K562 (cell line): ENCODE data around the gene ADAM19. TPM values are rescaled to one million over a fixed set of nuclear protein-coding genes. Genes with fewer than 3 reads are reported as not detected.

Experiments
- ATAC-seq: fragments of 200-7000 bp; cut with Tn5 transposase; 3 replicates; pipeline ENCODE4 v1.9.1; 2020; ENCODE audit warnings: moderate library complexity
- BruUV-seq: library from RNA; stranded (reverse); fragments of 400-500 nt; replicated peaks from 2 replicates; lab custom pipeline; 2021; lab: Mats Ljungman, UMichigan
- CTCF ChIA-PET: fragments of 300-600 bp; formaldehyde crosslinking; extraction: SDS; loops from one replicate; lab custom pipeline; 2021; ENCODE audit warnings: low intra/inter-chr PET ratio; lab: Yijun Ruan, JAX
- POLR2A ChIA-PET: fragments of 300-600, 350-650 bp; sonication (Branson Sonifier 250); formaldehyde crosslinking; extraction: SDS; loops from one replicate; lab custom pipeline; 2021; ENCODE audit warnings: antibody characterized with exemption, inconsistent platforms; lab: Yijun Ruan, JAX
- DNase-seq, 4 experiments: peaks; one replicate each; pipeline versions ENCODE4 v3.0.0 to v3.0.0-alpha.2; 2011 to 2018; ENCODE audit warnings: low spot score in 3 of 4, mixed read lengths in 3 of 4; ENCODE audit errors: extremely low read depth in 1 of 4
- FAIRE-seq: peaks from 2 replicates; lab custom pipeline; 2011; peaks lifted over from hg19 to GRCh38; lab: Jason Lieb, UNC
- H2AFZ ChIP-seq: 2 replicates; pipeline ENCODE4 v1.6.0; 2011; ENCODE audit warnings: low read depth, low read length, control low read depth, inconsistent platforms
- H3K27ac ChIP-seq: fragments of 200-600 bp; 3 replicates; pipeline ENCODE4 v1.8.0; 2011; ENCODE audit warnings: low read depth, mild to moderate bottlenecking, control low read depth, inconsistent platforms, low read length, moderate library complexity, mixed read lengths; ENCODE audit errors: extremely low read depth
- H3K27me3 ChIP-seq, 2 experiments: fragments of 300-600 bp in 1 of 2; 2 replicates in 1 of 2; 3 replicates in 1 of 2; pipeline versions ENCODE4 v1.6.0 to v1.8.0; 2011; ENCODE audit warnings: inconsistent platforms in 2 of 2, low read length in 2 of 2, mild to moderate bottlenecking in 1 of 2, mixed read lengths in 1 of 2, moderate library complexity in 1 of 2; ENCODE audit not compliant: control insufficient read depth in 2 of 2, insufficient read depth in 2 of 2
- H3K36me3 ChIP-seq: fragments of 300-600 bp; 3 replicates; pipeline ENCODE4 v1.8.0; 2011; ENCODE audit warnings: mild to moderate bottlenecking, low read length, inconsistent platforms; ENCODE audit not compliant: control insufficient read depth, insufficient read depth
- H3K4me1 ChIP-seq, 2 experiments: fragments of 200-600 bp in 1 of 2; replicated peaks in 1 of 2; 2 replicates in 1 of 2; 3 replicates in 1 of 2; pipeline versions ENCODE4 v1.5.1 to v1.8.0; 2011; ENCODE audit warnings: inconsistent platforms in 2 of 2, low read length in 2 of 2, mild to moderate bottlenecking in 1 of 2, mixed read lengths in 1 of 2, moderate library complexity in 1 of 2; ENCODE audit not compliant: control insufficient read depth in 2 of 2, insufficient read depth in 2 of 2
- H3K4me2 ChIP-seq: 2 replicates; pipeline ENCODE4 v1.6.1; 2011; ENCODE audit warnings: low read length, control low read depth, inconsistent platforms, mixed read lengths; ENCODE audit not compliant: insufficient read depth
- H3K4me3 ChIP-seq: fragments of 200-600 bp; sonication (generic), shearing (Covaris generic); 2 replicates; pipeline ENCODE4 v1.5.1; 2016; ENCODE audit warnings: control low read depth, inconsistent platforms
- H3K79me2 ChIP-seq: fragments of 200-600 bp; 3 replicates; pipeline ENCODE4 v1.8.0; 2011; ENCODE audit warnings: low read length, inconsistent platforms; ENCODE audit not compliant: control insufficient read depth, insufficient read depth
- H3K9ac ChIP-seq, 2 experiments: 2 replicates each; pipeline versions ENCODE4 v1.6.0 to v1.6.1; 2011; ENCODE audit warnings: low read depth in 2 of 2, low read length in 2 of 2, control low read depth in 1 of 2, inconsistent platforms in 1 of 2, mild to moderate bottlenecking in 1 of 2, mixed read lengths in 1 of 2; ENCODE audit not compliant: insufficient read depth in 1 of 2
- H3K9me1 ChIP-seq: one replicate; pipeline ENCODE4 v1.6.0; 2011; ENCODE audit warnings: inconsistent platforms, mild to moderate bottlenecking, low read length, moderate library complexity; ENCODE audit not compliant: control insufficient read depth, insufficient read depth
- H3K9me3 ChIP-seq: replicated peaks from 2 replicates; pipeline ENCODE4 v1.5.1; 2011; ENCODE audit warnings: low read depth, low read length, inconsistent platforms; ENCODE audit not compliant: control insufficient read depth, insufficient read depth
- H4K20me1 ChIP-seq: replicated peaks from 2 replicates; pipeline ENCODE4 v1.6.1; 2011; ENCODE audit warnings: low read length, inconsistent platforms, mixed read lengths; ENCODE audit not compliant: control insufficient read depth, insufficient read depth
- CBFA2T2 ChIP-seq: fragments of 450-650 bp; conservative IDR thresholded peaks from 2 replicates; pipeline ENCODE4 v1.6.1; 2017; ENCODE audit warnings: mild to moderate bottlenecking
- ELK3 ChIP-seq: fragments of 450-650 bp; formaldehyde crosslinking; IDR thresholded peaks from 2 replicates; pipeline ENCODE4 v1.4.0; 2020; ENCODE audit warnings: mild to moderate bottlenecking
- ERF ChIP-seq: fragments of 450-650 bp; formaldehyde crosslinking; IDR thresholded peaks from 2 replicates; pipeline ENCODE4 v1.4.0; 2020; ENCODE audit warnings: mild to moderate bottlenecking, mixed read lengths
- ETV1 ChIP-seq: fragments of 450-650 bp; conservative IDR thresholded peaks from 2 replicates; pipeline ENCODE4 v1.6.1; 2016; ENCODE audit warnings: missing genetic modification characterization, control low read depth, low read depth, missing compliant biosample characterization
- FOSL1 ChIP-seq: fragments of 200-800 bp; sonication (Bioruptor generic); conservative IDR thresholded peaks from 2 replicates; pipeline ENCODE4 v1.6.1; 2016; ENCODE audit warnings: missing genetic modification characterization, missing compliant biosample characterization
- FOXA3 ChIP-seq, 2 experiments: fragments of 450-650 bp in 1 of 2; sonication (generic) in 1 of 2; formaldehyde crosslinking; IDR thresholded peaks in 1 of 2; conservative IDR thresholded peaks in 1 of 2; 2 replicates each; pipeline versions ENCODE4 v1.4.0 to v1.8.0; 2020 to 2022; ENCODE audit warnings: mild to moderate bottlenecking in 2 of 2, missing genetic modification reagents in 1 of 2
- FOXJ2 ChIP-seq: fragments of 200-800 bp; sonication (Bioruptor generic); IDR thresholded peaks from 2 replicates; pipeline ENCODE4 v1.6.1; 2016; ENCODE audit warnings: missing genetic modification characterization, missing compliant biosample characterization
- HDAC2 ChIP-seq: fragments of 450-650 bp; IDR thresholded peaks from 2 replicates; pipeline ENCODE4 v1.6.1; 2016; ENCODE audit warnings: mild to moderate bottlenecking
- HOXB6 ChIP-seq: fragments of 250-450 bp; sonication (Bioruptor Pico); IDR thresholded peaks from 2 replicates; pipeline ENCODE4 v1.5.1; 2022; ENCODE audit warnings: mild to moderate bottlenecking, borderline replicate concordance
- KHSRP ChIP-seq: fragments of 450-650 bp; IDR thresholded peaks from 2 replicates; pipeline ENCODE4 v1.6.1; 2017
- MEIS2 ChIP-seq: fragments of 450-650 bp; IDR thresholded peaks from 2 replicates; pipeline ENCODE4 v1.6.1; 2014; ENCODE audit warnings: mild to moderate bottlenecking; ENCODE audit not compliant: partially characterized antibody
- NCOA4 ChIP-seq: fragments of 450-650 bp; IDR thresholded peaks from 2 replicates; pipeline ENCODE4 v1.6.1; 2018; ENCODE audit warnings: mild to moderate bottlenecking; ENCODE audit not compliant: partially characterized antibody
- POLR3A ChIP-seq: IDR thresholded peaks from 2 replicates; pipeline ENCODE4 v1.6.1; 2011; ENCODE audit warnings: borderline replicate concordance, mild to moderate bottlenecking, moderate library complexity; ENCODE audit not compliant: insufficient read length, insufficient read depth; ENCODE audit errors: extremely low read depth
- TAF7 ChIP-seq: fragments of 450-650 bp; IDR thresholded peaks from 2 replicates; pipeline ENCODE4 v1.6.1; 2016; ENCODE audit warnings: missing genetic modification characterization, missing compliant biosample characterization
- TEAD2 ChIP-seq: fragments of 450-650 bp; IDR thresholded peaks from 2 replicates; pipeline ENCODE4 v1.6.1; 2016; ENCODE audit warnings: missing genetic modification characterization, control low read depth, missing compliant biosample characterization
- XRCC4 ChIP-seq: IDR thresholded peaks from one replicate; pipeline ENCODE4 v1.6.1; 2011; ENCODE audit not compliant: insufficient read depth, insufficient read length; ENCODE audit errors: extremely low read depth
- ZBTB33 ChIP-seq: sonication (generic); formaldehyde crosslinking; IDR thresholded peaks from 2 replicates; pipeline ENCODE4 v1.8.1; 2023; ENCODE audit warnings: mild to moderate bottlenecking, missing genetic modification reagents
- ZBTB8A ChIP-seq: fragments of 450-650 bp; IDR thresholded peaks from 2 replicates; pipeline ENCODE4 v1.6.1; 2018; ENCODE audit warnings: mild to moderate bottlenecking, moderate library complexity; ENCODE audit not compliant: partially characterized antibody
- WGBS: fragments of 100-300 bp; shearing (Covaris generic); methylation state at CpG from one replicate; pipeline ENCODE4 v1.1.6; 2016; ENCODE audit warnings: low coverage, mixed read lengths; ENCODE audit not compliant: insufficient coverage; ENCODE audit errors: missing lambda C conversion rate; 5-methylcytosine and 5-hydroxymethylcytosine counted together
- in situ Hi-C: fragments of 300-500 bp; cut with MboI; formaldehyde crosslinking; loops from 4 replicates; pipeline ENCODE4 v1.15.0; 2018; ENCODE audit warnings: inconsistent platforms, mixed read lengths
- intact Hi-C: fragments of 100-400 bp; cut with micrococcal nuclease; formaldehyde crosslinking; loops from 2 replicates; pipeline ENCODE4 v1.14.2; 2022
- polyA plus RNA-seq, 8 experiments: library from polyadenylated mRNA; depleted of rRNA in 4 of 8; stranded (reverse) in 5 of 8; unstranded in 3 of 8; fragments of >200 nt; fragmentation: Nextera tagmentation in 2 of 8; fragmentation: Illumina TruSeq in 1 of 8; extraction: Ambion mirVana in 2 of 8; extraction: Trizol in 1 of 8; gene quantifications; 2 replicates each; pipeline versions ENCODE4 v1.2.1 to v1.2.3, GENCODE V29; 2011 to 2014; ENCODE audit warnings: inconsistent platforms in 1 of 8, missing spikeins in 1 of 8
- total RNA-seq, 7 experiments: library from RNA; depleted of rRNA in 6 of 7; stranded (reverse); fragments of >200 nt in 6 of 7; fragmentation: Illumina TruSeq in 2 of 7; extraction: Trizol in 2 of 7; gene quantifications; 2 replicates each; pipeline versions ENCODE4 v1.2.1 to v1.2.3, GENCODE V29; 2011 to 2021; ENCODE audit warnings: low replicate concordance in 1 of 7

The ADAM19 gene
- total and polyA plus RNA-seq, 9 of the 15 experiments (the other 6 are each of a cell fraction or from before 2014, with no cell fraction given) = 0.11 to 1.1 (median 0.43) TPM

- TF ChIP-seq POLR3A (no peak), KHSRP (no peak), CBFA2T2 (no peak), ZBTB33 (CRISPR knock-in tag) (no peak), NCOA4 (no peak), TEAD2 (tag) (no peak), MEIS2 (no peak), ERF (CRISPR knock-in tag) (no peak)
Measured at GRCh38 chr5:157492886-157493285, 82.7 kb downstream of the ADAM19 start (continued).

GRCh38 chr5:157491471-157491995 is 84.0 kb downstream of the ADAM19 start:
- intact Hi-C loops = no loop called here
- in situ Hi-C loops = no loop called here

More at GRCh38 chr5:157491471-157491995, 84.0 kb downstream of the ADAM19 start:
- ATAC-seq (no peak), DNase-seq (no peak), FAIRE-seq (no peak)
- no peaks in the 10 kb centered on the region for H3K4me1 ChIP-seq
- H2AFZ ChIP-seq = no peak overlapping the region
- H3K36me3 ChIP-seq = no peaks in the 10 kb centered on the region
- no peaks in the 10 kb centered on the region for H3K9me1 ChIP-seq
- no TSS peak for BruUV-seq
- no peaks in the 10 kb centered on the region for H3K9me3 ChIP-seq
- H3K27ac ChIP-seq = no peak overlapping the region
- 15% methylated on average over 11 of the region's 11 CpGs for WGBS
- H3K4me2 ChIP-seq = no peak overlapping the region
- H3K79me2 ChIP-seq = no peaks in the 10 kb centered on the region
- peak overlapping the region in 1 of 2 experiments; percentile 35; a peak in 1 of 4 replicates for H3K9ac ChIP-seq
- ChIA-PET CTCF (no interaction called here), POLR2A (no interaction called here)
- H4K20me1 ChIP-seq = no peaks in the 10 kb centered on the region
- H3K27me3 ChIP-seq = peaks cover 0 to 16% of the 10 kb centered on the region in 2 experiments; a peak in 2 of 5 replicates
- no peak overlapping the region for H3K4me3 ChIP-seq
- TF ChIP-seq HDAC2 = no peak
- TF ChIP-seq ELK3 (CRISPR knock-in tag) = no peak
- no peak for TF ChIP-seq ZBTB8A
- TF ChIP-seq ETV1 (tag) = no peak
- no peak for TF ChIP-seq TAF7 (tag)
- TF ChIP-seq FOXA3 (CRISPR knock-in tag; conservative IDR thresholded peaks at IDR 0.05 in 1 of 2, IDR thresholded peaks at IDR 0.05 in 1 of 2) = no peak
- no peak for TF ChIP-seq FOXJ2 (tag)
- TF ChIP-seq HOXB6 (CRISPR knock-in tag) = no peak
- no peak for TF ChIP-seq XRCC4
- TF ChIP-seq FOSL1 (tag) = no peak
